IMR-90 (cell line): ENCODE results near the gene TSBP1. TPM values are rescaled to one million over a fixed set of nuclear protein-coding genes. Genes with fewer than 3 reads are reported as not detected.

Experiments used
- ATAC-seq: fragments of 200-7000 bp; cut with Tn5 transposase; 2 replicates; pipeline ENCODE4 v1.9.1; 2020; ENCODE audit warnings: low read depth, mild to moderate bottlenecking, moderate library complexity
- BruUV-seq: library from RNA; stranded (reverse); fragments of 400-500 nt; replicated peaks from 2 replicates; lab custom pipeline; 2021; lab: Mats Ljungman, UMichigan
- CTCF ChIA-PET: fragments of 300-600 bp; formaldehyde crosslinking; extraction: SDS; loops from one replicate; lab custom pipeline; 2021; ENCODE audit warnings: antibody characterized with exemption; lab: Yijun Ruan, JAX
- POLR2A ChIA-PET: fragments of 300-600 bp; sonication (Branson Sonifier 250); formaldehyde crosslinking; loops from one replicate; lab custom pipeline; 2022; ENCODE audit warnings: antibody characterized with exemption; ENCODE audit not compliant: unreplicated experiment; lab: Charles Lee
- DNase-seq: peaks from one replicate; pipeline ENCODE4 v3.0.0; 2013
- H2AFZ ChIP-seq: replicated peaks from 2 replicates; pipeline ENCODE3; 2013; ENCODE audit warnings: low read length, mild to moderate bottlenecking; ENCODE audit not compliant: poor library complexity
- H2AK5ac ChIP-seq: 2 replicates; pipeline ENCODE4 v1.6.1; 2013; ENCODE audit warnings: low read depth, low read length, inconsistent platforms
- H2AK9ac ChIP-seq: replicated peaks from 2 replicates; pipeline ENCODE3; 2013; ENCODE audit warnings: mild to moderate bottlenecking, low read depth, low read length, moderate library complexity; ENCODE audit not compliant: poor library complexity
- H2BK120ac ChIP-seq: 2 replicates; pipeline ENCODE4 v1.6.1; 2013; ENCODE audit warnings: low read depth, low read length, inconsistent platforms
- H2BK15ac ChIP-seq: 3 replicates; pipeline ENCODE4 v1.6.1; 2013; ENCODE audit warnings: low read depth, low read length, inconsistent platforms
- H2BK20ac ChIP-seq: 2 replicates; pipeline ENCODE4 v1.6.1; 2013; ENCODE audit warnings: low read depth, mild to moderate bottlenecking, inconsistent platforms, low read length, moderate library complexity
- H2BK5ac ChIP-seq: 2 replicates; pipeline ENCODE4 v1.6.1; 2013; ENCODE audit warnings: mild to moderate bottlenecking, low read depth, low read length, inconsistent platforms; ENCODE audit not compliant: poor library complexity, severe bottlenecking
- H3K14ac ChIP-seq: replicated peaks from 2 replicates; pipeline ENCODE4 v1.6.1; 2013; ENCODE audit warnings: low read depth, low read length, inconsistent platforms
- H3K18ac ChIP-seq: 2 replicates; pipeline ENCODE4 v1.6.1; 2013; ENCODE audit warnings: low read depth, low read length, control low read depth
- H3K23ac ChIP-seq: 2 replicates; pipeline ENCODE4 v1.6.1; 2013; ENCODE audit warnings: low read depth, low read length, inconsistent platforms
- H3K27ac ChIP-seq: 2 replicates; pipeline ENCODE4 v1.5.1; 2013; ENCODE audit warnings: mild to moderate bottlenecking, control low read depth, low read length; ENCODE audit not compliant: insufficient read depth
- H3K27me3 ChIP-seq: 2 replicates; pipeline ENCODE4 v1.6.1; 2013; ENCODE audit warnings: low read length; ENCODE audit not compliant: control insufficient read depth, insufficient read depth
- H3K36me3 ChIP-seq: 2 replicates; pipeline ENCODE4 v1.6.1; 2013; ENCODE audit warnings: low read length, mixed read lengths; ENCODE audit not compliant: control insufficient read depth, insufficient read depth
- H3K4ac ChIP-seq: 2 replicates; pipeline ENCODE4 v1.6.1; 2013; ENCODE audit warnings: low read depth, low read length, inconsistent platforms
- H3K4me1 ChIP-seq: 2 replicates; pipeline ENCODE4 v1.6.1; 2013; ENCODE audit warnings: low read length, mixed read lengths; ENCODE audit not compliant: control insufficient read depth, insufficient read depth
- H3K4me2 ChIP-seq: 2 replicates; pipeline ENCODE4 v1.6.1; 2013; ENCODE audit warnings: low read depth, mild to moderate bottlenecking, control low read depth, low read length, moderate library complexity
- H3K4me3 ChIP-seq: 2 replicates; pipeline ENCODE4 v1.5.1; 2013; ENCODE audit warnings: low read depth, mild to moderate bottlenecking, control low read depth, low read length, moderate library complexity; ENCODE audit not compliant: insufficient read depth
- H3K56ac ChIP-seq: 2 replicates; pipeline ENCODE4 v1.6.1; 2013; ENCODE audit warnings: low read length, inconsistent platforms; ENCODE audit not compliant: insufficient read depth; ENCODE audit errors: extremely low read depth
- H3K79me1 ChIP-seq, 2 experiments: 2 replicates each; pipeline ENCODE4 v1.6.1; 2013; ENCODE audit warnings: low read length in 2 of 2, inconsistent platforms in 1 of 2, low read depth in 1 of 2
- H3K9ac ChIP-seq: 2 replicates; pipeline ENCODE4 v1.6.1; 2013; ENCODE audit warnings: low read depth, low read length, control low read depth
- H3K9me1 ChIP-seq: 2 replicates; pipeline ENCODE4 v1.6.1; 2013; ENCODE audit warnings: low read length, inconsistent platforms; ENCODE audit not compliant: insufficient read depth
- H3K9me3 ChIP-seq: 2 replicates; pipeline ENCODE4 v1.6.1; 2013; ENCODE audit warnings: low read length; ENCODE audit not compliant: control insufficient read depth, insufficient read depth
- H4K20me1 ChIP-seq: 2 replicates; pipeline ENCODE4 v1.6.1; 2013; ENCODE audit warnings: low read length, inconsistent platforms; ENCODE audit not compliant: insufficient read depth
- H4K5ac ChIP-seq: 2 replicates; pipeline ENCODE4 v1.6.1; 2013; ENCODE audit warnings: mild to moderate bottlenecking, low read depth, low read length, control low read depth
- H4K8ac ChIP-seq, 2 experiments: 2 replicates each; pipeline ENCODE4 v1.6.1; 2013; ENCODE audit warnings: low read depth in 2 of 2, low read length in 2 of 2, control low read depth in 1 of 2, inconsistent platforms in 1 of 2
- H4K91ac ChIP-seq: 2 replicates; pipeline ENCODE4 v1.6.1; 2013; ENCODE audit warnings: low read depth, low read length, inconsistent platforms; ENCODE audit not compliant: insufficient read depth
- BHLHE40 ChIP-seq: fragments of 150-350 bp; IDR thresholded peaks from 2 replicates; pipeline ENCODE4 v1.6.1; 2016; ENCODE audit warnings: mild to moderate bottlenecking, low read depth, low read length
- CEBPB ChIP-seq: IDR thresholded peaks from 2 replicates; pipeline ENCODE4 v1.6.1; 2012; ENCODE audit warnings: low read depth, low read length, improper control_type of control experiment
- CHD1 ChIP-seq: IDR thresholded peaks from 2 replicates; pipeline ENCODE4 v1.6.1; 2012; ENCODE audit warnings: low read depth, low read length, improper control_type of control experiment
- CTCF ChIP-seq: conservative IDR thresholded peaks from 2 replicates; pipeline ENCODE4 v1.5.1; 2012; ENCODE audit warnings: mild to moderate bottlenecking, low read depth, low read length, improper control_type of control experiment
- ELK1 ChIP-seq: fragments of 150-350 bp; IDR thresholded peaks from 2 replicates; pipeline ENCODE4 v1.6.1; 2016; ENCODE audit warnings: low read depth, mild to moderate bottlenecking, low read length, moderate library complexity, borderline replicate concordance
- FOS ChIP-seq: fragments of 150-350 bp; IDR thresholded peaks from 2 replicates; pipeline ENCODE4 v1.6.1; 2016; ENCODE audit warnings: low read depth, low read length
- MAFK ChIP-seq: IDR thresholded peaks from 2 replicates; pipeline ENCODE4 v1.6.1; 2012; ENCODE audit warnings: low read depth, low read length, improper control_type of control experiment
- MAZ ChIP-seq: IDR thresholded peaks from 2 replicates; pipeline ENCODE4 v1.6.1; 2012; ENCODE audit warnings: low read depth, mild to moderate bottlenecking, low read length, improper control_type of control experiment, moderate library complexity, borderline replicate concordance
- MXI1 ChIP-seq: IDR thresholded peaks from 2 replicates; pipeline ENCODE4 v1.6.1; 2012; ENCODE audit warnings: low read depth, mild to moderate bottlenecking, low read length, moderate library complexity, borderline replicate concordance
- NFE2L2 ChIP-seq: fragments of 150-350 bp; IDR thresholded peaks from 2 replicates; pipeline ENCODE4 v1.6.1; 2016; ENCODE audit warnings: low read depth, mild to moderate bottlenecking, low read length
- POLR2A ChIP-seq: IDR thresholded peaks from 2 replicates; pipeline ENCODE4 v1.6.1; 2012; ENCODE audit warnings: mild to moderate bottlenecking, low read depth, low read length
- RAD21 ChIP-seq: IDR thresholded peaks from 2 replicates; pipeline ENCODE4 v1.6.1; 2012; ENCODE audit warnings: low read length, improper control_type of control experiment
- RCOR1 ChIP-seq: IDR thresholded peaks from 2 replicates; pipeline ENCODE4 v1.6.1; 2012; ENCODE audit warnings: mild to moderate bottlenecking, low read length, improper control_type of control experiment; ENCODE audit not compliant: insufficient replicate concordance
- RFX5 ChIP-seq: IDR thresholded peaks from 2 replicates; pipeline ENCODE4 v1.8.0; 2012; ENCODE audit warnings: low read depth, mild to moderate bottlenecking, low read length, moderate library complexity
- SMC3 ChIP-seq: fragments of 150-350 bp; IDR thresholded peaks from 2 replicates; pipeline ENCODE4 v1.6.1; 2016; ENCODE audit warnings: low read depth, mild to moderate bottlenecking, antibody characterized with exemption, low read length, moderate library complexity
- USF2 ChIP-seq: fragments of 150-350 bp; IDR thresholded peaks from 2 replicates; pipeline ENCODE4 v1.6.1; 2017; ENCODE audit warnings: mild to moderate bottlenecking, antibody characterized with exemption, low read length, low read depth
- WGBS, 2 experiments: methylation state at CpG; one replicate each; pipeline versions ENCODE4 v1.1.5 to v1.1.7; 2013; ENCODE audit warnings: missing lambda C conversion rate in 2 of 2; ENCODE audit not compliant: insufficient read length in 1 of 2; ENCODE audit errors: extremely low coverage in 2 of 2; 5-methylcytosine and 5-hydroxymethylcytosine counted together
- dilution Hi-C: fragments of 300-500 bp; cut with HindIII; formaldehyde crosslinking; loops from one replicate; pipeline ENCODE4 v1.14.3; 2018; ENCODE audit warnings: low sequenced_read_pairs; ENCODE audit not compliant: unreplicated experiment
- in situ Hi-C: fragments of 300-500 bp; cut with MboI; formaldehyde crosslinking; loops from 3 replicates; pipeline ENCODE4 v1.14.3; 2019; ENCODE audit warnings: low sequenced_read_pairs, inconsistent platforms, mixed read lengths
- intact Hi-C: fragments of 100-400 bp; cut with micrococcal nuclease; formaldehyde crosslinking; loops from 2 replicates; pipeline ENCODE4 v1.10.0; 2022
- polyA plus RNA-seq, 3 experiments: library from polyadenylated mRNA; depleted of rRNA; stranded (reverse); fragments of >200 nt; gene quantifications; 2 replicates each; pipeline ENCODE4 v1.2.3, GENCODE V29; 2012; ENCODE audit warnings: low replicate concordance in 1 of 3
- total RNA-seq: library from RNA; depleted of rRNA; stranded (reverse); fragments of >200 nt; gene quantifications from 2 replicates; pipeline ENCODE4 v1.2.3, GENCODE V29; 2012

The TSBP1 gene
- total and polyA plus RNA-seq, 2 of the 4 experiments (the other 2 are of a cell fraction): not detected

- H2BK5ac ChIP-seq: no peak overlapping the region
- H3K9ac ChIP-seq: no peak overlapping the region
- no peak overlapping the region for H3K56ac ChIP-seq
- H3K23ac ChIP-seq: no peak overlapping the region
- H2BK15ac ChIP-seq: no peak overlapping the region
- no peak overlapping the region for H2AK9ac ChIP-seq
- peaks cover 34% of the 10 kb centered on the region for H3K27me3 ChIP-seq
- H3K4me2 ChIP-seq: no peak overlapping the region
- whole genome bisulfite sequencing, 2 experiments: 44% methylated on average over 5 of the region's 9 CpGs; no CpG with 5 or more reads in 1 of the 2 experiments
- H3K4ac ChIP-seq: no peak overlapping the region
- ATAC-seq (no peak), DNase-seq (no peak)
- no peaks in the 10 kb centered on the region for H4K20me1 ChIP-seq
- no peak overlapping the region for H2BK120ac ChIP-seq
- TF ChIP-seq SMC3 (no peak), CTCF (no peak), POLR2A (no peak), ELK1 (no peak), RCOR1 (no peak), FOS (no peak), NFE2L2 (no peak), MAZ (no peak), USF2 (no peak), RFX5 (no peak), CHD1 (no peak), BHLHE40 (no peak), CEBPB (no peak), RAD21 (no peak), MAFK (no peak), MXI1 (no peak)
- intact Hi-C loops (no loop called here), in situ Hi-C loops (no loop called here), dilution Hi-C loops (no loop called here)
- peaks cover 3% of the 10 kb centered on the region; the same call in 1 of the 2 replicates for H3K9me1 ChIP-seq
- H2AFZ ChIP-seq: peak overlapping the region; percentile 72
- H3K14ac ChIP-seq: no peak overlapping the region
- CTCF ChIA-PET: no interaction called here
- no peaks in the 10 kb centered on the region for H3K79me1 ChIP-seq
- BruUV-seq: no TSS peak
- no peak overlapping the region for H3K18ac ChIP-seq
- no peak overlapping the region for H3K4me3 ChIP-seq
- no peak overlapping the region for H4K91ac ChIP-seq
- POLR2A ChIA-PET: no interaction called here
- no peak overlapping the region for H4K8ac ChIP-seq
- H2AK5ac ChIP-seq: no peak overlapping the region
- H3K4me1 ChIP-seq: no peaks in the 10 kb centered on the region
- no peaks in the 10 kb centered on the region for H3K9me3 ChIP-seq
- H4K5ac ChIP-seq: no peak overlapping the region
- H3K36me3 ChIP-seq: no peaks in the 10 kb centered on the region
- H3K27ac ChIP-seq: no peak overlapping the region
- no peak overlapping the region for H2BK20ac ChIP-seq
Observed at GRCh38 chr6:32406197-32406596, 34.5 kb upstream of the TSBP1 start.
